ENCODE measurements around the gene OR6N1. TPM values are rescaled to one million over a fixed set of nuclear protein-coding genes. Genes with fewer than 3 reads are reported as not detected.

Gene OR6N1
- total RNA-seq (2021; ENCODE audit: unreplicated experiment) (not detected), Bru-seq, nascent RNA (not detected), BruChase-seq, experiment 1, labeled RNA remaining after a 6-hour chase (not detected), BruChase-seq, experiment 2, labeled RNA remaining after a 2-hour chase (not detected)
- not detected in 2 replicates for polyA plus RNA-seq (2012)
- long read RNA-seq: 0 reads

- BruUV-seq (replicated peaks): no TSS peak
- H3K79me2 ChIP-seq (ENCODE audit: insufficient read depth, low read length): no peaks in the 10 kb centered on the region
- no peaks in the 10 kb centered on the region for H3K27me3 ChIP-seq (ENCODE audit: insufficient read depth, low read length)
- intact Hi-C loops (cut with micrococcal nuclease): no loop called here
- CTCF ChIA-PET: no interaction called here
- no peak within 1 kb of the TSS for H2AFZ ChIP-seq (ENCODE audit: low read depth, low read length, poor library complexity, severe bottlenecking)
- TF ChIP-seq ZNF274 (IDR thresholded peaks at IDR 0.05; ENCODE audit: low read depth, low read length) (no peak), TCF7L2 (IDR thresholded peaks at IDR 0.05; ENCODE audit: borderline replicate concordance, extremely low read depth, insufficient read depth, insufficient read length) (no peak), EZH2 (IDR thresholded peaks at IDR 0.05) (no peak), EZH2phosphoT487 (IDR thresholded peaks at IDR 0.05; ENCODE audit: borderline replicate concordance) (no peak), SRF (IDR thresholded peaks at IDR 0.05; ENCODE audit: low read depth) (no peak), POLR2A (IDR thresholded peaks at IDR 0.05; ENCODE audit: borderline replicate concordance, extremely low read depth, insufficient read depth, insufficient read length) (no peak), SIN3A (IDR thresholded peaks at IDR 0.05; ENCODE audit: low read depth) (no peak), EGR1 (IDR thresholded peaks at IDR 0.05; ENCODE audit: low read depth) (no peak), RAD21 (IDR thresholded peaks at IDR 0.05; ENCODE audit: low read depth) (no peak), ELF1 (IDR thresholded peaks at IDR 0.05; ENCODE audit: borderline replicate concordance, low read depth) (no peak), POLR2AphosphoS5 (IDR thresholded peaks at IDR 0.05; ENCODE audit: low read depth, low read length) (no peak), ZFX (IDR thresholded peaks at IDR 0.05) (no peak), CEBPB (IDR thresholded peaks at IDR 0.05; ENCODE audit: low read depth) (no peak), JUND (IDR thresholded peaks at IDR 0.05) (no peak)
- TF ChIP-seq, protein P1, sequence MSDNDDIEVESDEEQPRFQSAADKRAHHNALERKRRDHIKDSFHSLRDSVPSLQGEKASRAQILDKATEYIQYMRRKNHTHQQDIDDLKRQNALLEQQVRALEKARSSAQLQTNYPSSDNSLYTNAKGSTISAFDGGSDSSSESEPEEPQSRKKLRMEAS (IDR thresholded peaks at IDR 0.05): no peak
- TF ChIP-seq, protein P2, sequence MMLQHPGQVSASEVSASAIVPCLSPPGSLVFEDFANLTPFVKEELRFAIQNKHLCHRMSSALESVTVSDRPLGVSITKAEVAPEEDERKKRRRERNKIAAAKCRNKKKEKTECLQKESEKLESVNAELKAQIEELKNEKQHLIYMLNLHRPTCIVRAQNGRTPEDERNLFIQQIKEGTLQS (IDR thresholded peaks at IDR 0.05): no peak
- TF ChIP-seq, protein P3, sequence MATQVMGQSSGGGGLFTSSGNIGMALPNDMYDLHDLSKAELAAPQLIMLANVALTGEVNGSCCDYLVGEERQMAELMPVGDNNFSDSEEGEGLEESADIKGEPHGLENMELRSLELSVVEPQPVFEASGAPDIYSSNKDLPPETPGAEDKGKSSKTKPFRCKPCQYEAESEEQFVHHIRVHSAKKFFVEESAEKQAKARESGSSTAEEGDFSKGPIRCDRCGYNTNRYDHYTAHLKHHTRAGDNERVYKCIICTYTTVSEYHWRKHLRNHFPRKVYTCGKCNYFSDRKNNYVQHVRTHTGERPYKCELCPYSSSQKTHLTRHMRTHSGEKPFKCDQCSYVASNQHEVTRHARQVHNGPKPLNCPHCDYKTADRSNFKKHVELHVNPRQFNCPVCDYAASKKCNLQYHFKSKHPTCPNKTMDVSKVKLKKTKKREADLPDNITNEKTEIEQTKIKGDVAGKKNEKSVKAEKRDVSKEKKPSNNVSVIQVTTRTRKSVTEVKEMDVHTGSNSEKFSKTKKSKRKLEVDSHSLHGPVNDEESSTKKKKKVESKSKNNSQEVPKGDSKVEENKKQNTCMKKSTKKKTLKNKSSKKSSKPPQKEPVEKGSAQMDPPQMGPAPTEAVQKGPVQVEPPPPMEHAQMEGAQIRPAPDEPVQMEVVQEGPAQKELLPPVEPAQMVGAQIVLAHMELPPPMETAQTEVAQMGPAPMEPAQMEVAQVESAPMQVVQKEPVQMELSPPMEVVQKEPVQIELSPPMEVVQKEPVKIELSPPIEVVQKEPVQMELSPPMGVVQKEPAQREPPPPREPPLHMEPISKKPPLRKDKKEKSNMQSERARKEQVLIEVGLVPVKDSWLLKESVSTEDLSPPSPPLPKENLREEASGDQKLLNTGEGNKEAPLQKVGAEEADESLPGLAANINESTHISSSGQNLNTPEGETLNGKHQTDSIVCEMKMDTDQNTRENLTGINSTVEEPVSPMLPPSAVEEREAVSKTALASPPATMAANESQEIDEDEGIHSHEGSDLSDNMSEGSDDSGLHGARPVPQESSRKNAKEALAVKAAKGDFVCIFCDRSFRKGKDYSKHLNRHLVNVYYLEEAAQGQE (IDR thresholded peaks at IDR 0.05; ENCODE audit: low read depth): no peak
- ATAC-seq (no peak), DNase-seq (ENCODE audit: low read depth, low spot score) (no peak)
- H3K9me3 ChIP-seq (ENCODE audit: control insufficient read depth in 1 of 2, insufficient read depth in 1 of 2, low read depth in 1 of 2, low read length in 2 of 2): no peaks in the 10 kb centered on the region
- H3K9ac ChIP-seq (ENCODE audit: low read length): no peak within 1 kb of the TSS
- H3K9me2 ChIP-seq (ENCODE audit: insufficient read depth): no peaks in the 10 kb centered on the region
- RAD21 ChIA-PET (ENCODE audit: low non-redundant PET in 1 of 2, low total read pairs in 2 of 2, uncharacterized antibody in 2 of 2, unreplicated experiment in 2 of 2): no interaction called here
- POLR2A ChIA-PET: no interaction called here
- no peaks in the 10 kb centered on the region for H3K36me3 ChIP-seq (ENCODE audit: control insufficient read depth in 1 of 2, insufficient read depth in 2 of 2, low read length in 2 of 2)
- no peak within 1 kb of the TSS for H3K4me2 ChIP-seq (ENCODE audit: low read length)
- H4K20me1 ChIP-seq (ENCODE audit: insufficient read depth): no peaks in the 10 kb centered on the region
- H3K4me1 ChIP-seq (ENCODE audit: control insufficient read depth in 1 of 2, insufficient read depth in 2 of 2, low read length in 2 of 2): no peaks in the 10 kb centered on the region
- no peak within 1 kb of the TSS for H3K4me3 ChIP-seq (replicated peaks in 1 of 2; ENCODE audit: low read depth in 1 of 2, low read length in 2 of 2)
- no peak within 1 kb of the TSS for H3K27ac ChIP-seq (ENCODE audit: low read depth, low read length)
Observed at GRCh38 chr1:158771950-158772866, at the start of gene OR6N1. OR6N1 (minus strand) TSS chr1:158772195; CDS start chr1:158766682, 5,513 bp downstream.
